ENCODE results near the gene NOS3. TPM values are rescaled to one million over a fixed set of nuclear protein-coding genes. Genes with fewer than 3 reads are reported as not detected.

Gene NOS3
- total RNA-seq, 1 donor from 2014 or later, result 1.8 TPM

- H3K27ac ChIP-seq (ENCODE audit: low read depth, low read length), result no peak overlapping the region
- no peak overlapping the region for H2AFZ ChIP-seq (ENCODE audit: low read depth, low read length)
- H3K4me3 Mint-ChIP-seq (ENCODE audit: unreplicated experiment), result peak overlapping the region; percentile 45
- no peaks in the 10 kb centered on the region for H3K9me3 Mint-ChIP-seq (ENCODE audit: unreplicated experiment)
- H4K20me1 ChIP-seq (ENCODE audit: insufficient read depth, low read length), result no peaks in the 10 kb centered on the region
- FAIRE-seq (no peak), DNase-seq (ENCODE audit: low read depth) (no peak)
- H3K27me3 Mint-ChIP-seq (ENCODE audit: low read depth, unreplicated experiment), result peaks cover 7% of the 10 kb centered on the region
- H3K36me3 ChIP-seq (ENCODE audit: insufficient read depth, low read length), result no peaks in the 10 kb centered on the region
- no peaks in the 10 kb centered on the region for H3K4me1 ChIP-seq (ENCODE audit: insufficient read depth, low read length)
- H3K27ac Mint-ChIP-seq (ENCODE audit: unreplicated experiment), result peak overlapping the region; percentile 92
- H3K36me3 Mint-ChIP-seq (ENCODE audit: low read depth, unreplicated experiment), result peaks cover 1% of the 10 kb centered on the region
- H3K79me2 ChIP-seq (ENCODE audit: insufficient read depth, low read length), result no peaks in the 10 kb centered on the region
- H3K4me3 ChIP-seq (ENCODE audit: insufficient read depth, low read depth, low read length), result no peak overlapping the region
- H3K4me2 ChIP-seq (ENCODE audit: low read length), result no peak overlapping the region
- TF ChIP-seq EZH2 (IDR thresholded peaks at IDR 0.05; ENCODE audit: insufficient read depth, low read length) (no peak), CTCF (IDR thresholded peaks at IDR 0.05; ENCODE audit: insufficient read depth, low read depth, low read length) (peak; percentile 62)
- H3K9me3 ChIP-seq (ENCODE audit: insufficient read depth, low read depth, low read length), result no peaks in the 10 kb centered on the region
- peaks cover 26% of the 10 kb centered on the region for H3K27me3 ChIP-seq (ENCODE audit: insufficient read depth, low read length)
- peaks cover 14% of the 10 kb centered on the region for H3K4me1 Mint-ChIP-seq (ENCODE audit: low read depth, unreplicated experiment)
- no peak overlapping the region for H3K9ac ChIP-seq (ENCODE audit: low read length)
Observed at GRCh38 chr7:150962553-150963399, 28.0 kb upstream of the NOS3 start.

GRCh38 chr7:150963707-150964559 lies 26.9 kb upstream of the NOS3 start:
- peaks cover 3% of the 10 kb centered on the region for H3K27me3 Mint-ChIP-seq (ENCODE audit: low read depth, unreplicated experiment)
- H3K27me3 ChIP-seq (ENCODE audit: insufficient read depth, low read length), result peaks cover 31% of the 10 kb centered on the region
- no peak overlapping the region for H3K4me2 ChIP-seq (ENCODE audit: low read length)
- peaks cover 1% of the 10 kb centered on the region for H3K36me3 Mint-ChIP-seq (ENCODE audit: low read depth, unreplicated experiment)
- H3K36me3 ChIP-seq (ENCODE audit: insufficient read depth, low read length), result no peaks in the 10 kb centered on the region
- no peak overlapping the region for H3K4me3 Mint-ChIP-seq (ENCODE audit: unreplicated experiment)
- H3K4me1 ChIP-seq (ENCODE audit: insufficient read depth, low read length), result no peaks in the 10 kb centered on the region
- H3K9me3 ChIP-seq (ENCODE audit: insufficient read depth, low read depth, low read length), result no peaks in the 10 kb centered on the region
- no peak overlapping the region for H3K27ac Mint-ChIP-seq (ENCODE audit: unreplicated experiment)
- H3K9me3 Mint-ChIP-seq (ENCODE audit: unreplicated experiment), result no peaks in the 10 kb centered on the region
- no peak overlapping the region for H3K27ac ChIP-seq (ENCODE audit: low read depth, low read length)
- H3K4me1 Mint-ChIP-seq (ENCODE audit: low read depth, unreplicated experiment), result peaks cover 15% of the 10 kb centered on the region
- H3K79me2 ChIP-seq (ENCODE audit: insufficient read depth, low read length), result no peaks in the 10 kb centered on the region
- H3K9ac ChIP-seq (ENCODE audit: low read length), result no peak overlapping the region
- no peak overlapping the region for H2AFZ ChIP-seq (ENCODE audit: low read depth, low read length)
- H4K20me1 ChIP-seq (ENCODE audit: insufficient read depth, low read length), result no peaks in the 10 kb centered on the region
- TF ChIP-seq CTCF (IDR thresholded peaks at IDR 0.05; ENCODE audit: insufficient read depth, low read depth, low read length), result no peak
- DNase-seq (ENCODE audit: low read depth) (no peak), FAIRE-seq (no peak)
- H3K4me3 ChIP-seq (ENCODE audit: insufficient read depth, low read depth, low read length), result no peak overlapping the region

Measured in astrocyte (in vitro differentiated cells and primary cell).